HEK293T (cell line): ENCODE results near the gene TMEM154.

Source experiments
- CTCF ChIA-PET: fragments of 350-600 bp; formaldehyde crosslinking; extraction: SDS; loops from one replicate; lab custom pipeline; 2021; ENCODE audit warnings: antibody characterized with exemption, inconsistent platforms; lab: Yijun Ruan, JAX
- POLR2A ChIA-PET: fragments of 350-600 bp; formaldehyde crosslinking; extraction: SDS; loops from one replicate; lab custom pipeline; 2020; ENCODE audit warnings: antibody characterized with exemption, inconsistent platforms; lab: Yijun Ruan, JAX
- DNase-seq: peaks from one replicate; pipeline ENCODE4 v3.0.0; 2012; ENCODE audit warnings: mixed read lengths; ENCODE audit errors: extremely low spot score
- ARNT ChIP-seq: fragments of 450-650 bp; IDR thresholded peaks from 2 replicates; pipeline ENCODE4 v1.6.1; 2017; ENCODE audit warnings: mild to moderate bottlenecking
- BHLHE40 ChIP-seq: fragments of 450-650 bp; IDR thresholded peaks from 2 replicates; pipeline ENCODE4 v1.6.1; 2016; ENCODE audit warnings: mild to moderate bottlenecking, moderate library complexity, borderline replicate concordance
- CTBP1 ChIP-seq: fragments of 450-650 bp; IDR thresholded peaks from 2 replicates; pipeline ENCODE4 v1.6.1; 2016; ENCODE audit warnings: borderline replicate concordance
- ELF4 ChIP-seq: fragments of 450-650 bp; IDR thresholded peaks from 2 replicates; pipeline ENCODE4 v1.6.1; 2017; ENCODE audit warnings: antibody characterized with exemption
- FOXA1 ChIP-seq: fragments of 450-650 bp; IDR thresholded peaks from 2 replicates; pipeline ENCODE4 v1.6.1; 2016; ENCODE audit warnings: mild to moderate bottlenecking
- FOXK2 ChIP-seq: fragments of 450-650 bp; IDR thresholded peaks from 2 replicates; pipeline ENCODE4 v1.6.1; 2016; ENCODE audit warnings: mild to moderate bottlenecking
- FOXM1 ChIP-seq: fragments of 450-650 bp; IDR thresholded peaks from 2 replicates; pipeline ENCODE4 v1.6.1; 2017; ENCODE audit warnings: mild to moderate bottlenecking, borderline replicate concordance
- HDGF ChIP-seq: fragments of 450-650 bp; IDR thresholded peaks from 2 replicates; pipeline ENCODE4 v1.6.1; 2017; ENCODE audit warnings: antibody characterized with exemption, borderline replicate concordance
- L3MBTL2 ChIP-seq: fragments of 450-650 bp; conservative IDR thresholded peaks from 2 replicates; pipeline ENCODE4 v1.6.1; 2016; ENCODE audit warnings: mild to moderate bottlenecking
- LEF1 ChIP-seq: fragments of 450-650 bp; IDR thresholded peaks from 2 replicates; pipeline ENCODE4 v1.6.1; 2017; ENCODE audit warnings: mild to moderate bottlenecking, borderline replicate concordance
- NFRKB ChIP-seq: fragments of 450-650 bp; IDR thresholded peaks from 2 replicates; pipeline ENCODE4 v1.6.1; 2016; ENCODE audit warnings: mild to moderate bottlenecking, moderate library complexity
- PKNOX1 ChIP-seq: fragments of 450-650 bp; IDR thresholded peaks from 2 replicates; pipeline ENCODE4 v1.6.1; 2016
- SP1 ChIP-seq: fragments of 450-650 bp; IDR thresholded peaks from 2 replicates; pipeline ENCODE4 v1.6.1; 2017
- SUZ12 ChIP-seq: fragments of 450-650 bp; IDR thresholded peaks from 2 replicates; pipeline ENCODE4 v1.6.1; 2016; ENCODE audit warnings: mild to moderate bottlenecking
- TARDBP ChIP-seq: fragments of 450-650 bp; IDR thresholded peaks from 2 replicates; pipeline ENCODE4 v1.6.1; 2016
- ZNF384 ChIP-seq: fragments of 450-650 bp; IDR thresholded peaks from 2 replicates; pipeline ENCODE4 v1.6.1; 2016

TMEM154 gene

GRCh38 chr4:152605641-152606335, 74.0 kb downstream of the TMEM154 start:
- DNase-seq, result no peak
- TF ChIP-seq TARDBP, result no peak
- TF ChIP-seq NFRKB, result no peak
- TF ChIP-seq ZNF384, result no peak
- no peak for TF ChIP-seq CTBP1
- no peak for TF ChIP-seq SUZ12
- no peak for TF ChIP-seq BHLHE40
- no peak for TF ChIP-seq ARNT
- TF ChIP-seq FOXM1, result no peak
- no peak for TF ChIP-seq LEF1
- no peak for TF ChIP-seq L3MBTL2
- TF ChIP-seq FOXK2, result no peak
- TF ChIP-seq HDGF, result no peak
- no peak for TF ChIP-seq ELF4
- TF ChIP-seq SP1, result no peak
- no peak for TF ChIP-seq FOXA1
- no peak for TF ChIP-seq PKNOX1
- ChIA-PET CTCF (interaction anchor here (0.6 kb wide), 1 partner anchor 49 kb away, joined by 4 read pairs; no protein-coding TSS in a partner anchor), POLR2A (no interaction called here)

GRCh38 chr4:152605031-152605430, 74.8 kb downstream of the TMEM154 start:
- TF ChIP-seq ZNF384 (no peak), SP1 (no peak), L3MBTL2 (no peak), TARDBP (no peak), FOXK2 (no peak), LEF1 (no peak), ARNT (no peak), ELF4 (no peak), SUZ12 (no peak), HDGF (no peak)
- POLR2A ChIA-PET, result no interaction called here
- CTCF ChIA-PET, result no interaction called here
- DNase-seq, result no peak

- POLR2A ChIA-PET, result no interaction called here
- DNase-seq, result no peak
- CTCF ChIA-PET, result no interaction called here
- TF ChIP-seq BHLHE40 (no peak), ZNF384 (no peak), TARDBP (no peak), ELF4 (no peak), CTBP1 (no peak), NFRKB (no peak), FOXA1 (no peak), ARNT (no peak), FOXK2 (no peak)
These were observed 78.6 kb downstream of the TMEM154 start for GRCh38 chr4:152601156-152601555.

GRCh38 chr4:152599636-152600035, 80.2 kb downstream of the TMEM154 start:
- no peak for DNase-seq
- TF ChIP-seq NFRKB (no peak), TARDBP (no peak), ELF4 (no peak), BHLHE40 (no peak)
- CTCF ChIA-PET, result no interaction called here
- POLR2A ChIA-PET, result no interaction called here

- CTCF ChIA-PET, result no interaction called here
- POLR2A ChIA-PET, result interaction anchor here (1.0 kb wide), 1 partner anchor 64 kb away, joined by 3 read pairs; no protein-coding TSS in a partner anchor
- DNase-seq, result no peak
- TF ChIP-seq PKNOX1 (no peak), TARDBP (no peak), ELF4 (no peak), BHLHE40 (no peak), L3MBTL2 (no peak), SUZ12 (no peak)
These were observed 80.7 kb downstream of the TMEM154 start for GRCh38 chr4:152599095-152599494.

GRCh38 chr4:152598454-152598853, 81.3 kb downstream of the TMEM154 start:
- CTCF ChIA-PET, result no interaction called here
- DNase-seq, result no peak
- POLR2A ChIA-PET, result interaction anchor here (1.0 kb wide), 1 partner anchor 63 kb away, joined by 3 read pairs; no protein-coding TSS in a partner anchor
- TF ChIP-seq LEF1 (no peak), PKNOX1 (no peak), HDGF (no peak), ELF4 (no peak), FOXA1 (no peak), BHLHE40 (no peak), TARDBP (no peak), NFRKB (no peak), SP1 (no peak), SUZ12 (no peak), ARNT (no peak), CTBP1 (no peak), FOXK2 (no peak)
